HEK293 (cell line): Measurements from ENCODE around the gene CXXC1.

Experiments used
- EGR2 ChIP-seq: fragments of 450-650 bp; formaldehyde crosslinking; IDR thresholded peaks from 2 replicates; pipeline ENCODE4 v1.5.1; 2016; ENCODE audit warnings: low read depth, missing biosample characterization, missing genetic modification characterization
- FEZF1 ChIP-seq: fragments of 450-650 bp; formaldehyde crosslinking; IDR thresholded peaks from 2 replicates; pipeline ENCODE4 v1.5.1; 2016; ENCODE audit warnings: missing biosample characterization, missing genetic modification characterization
- MZF1 ChIP-seq: fragments of 450-650 bp; formaldehyde crosslinking; IDR thresholded peaks from 2 replicates; pipeline ENCODE4 v1.5.1; 2017; ENCODE audit warnings: missing biosample characterization, missing genetic modification characterization, borderline replicate concordance
- OSR2 ChIP-seq: fragments of 450-650 bp; formaldehyde crosslinking; IDR thresholded peaks from 2 replicates; pipeline ENCODE4 v1.5.1; 2016; ENCODE audit warnings: missing biosample characterization, missing genetic modification characterization
- OVOL3 ChIP-seq: fragments of 450-650 bp; formaldehyde crosslinking; IDR thresholded peaks from 2 replicates; pipeline ENCODE4 v1.5.1; 2016; ENCODE audit warnings: missing biosample characterization, missing genetic modification characterization
- RBAK ChIP-seq: fragments of 450-650 bp; formaldehyde crosslinking; IDR thresholded peaks from 2 replicates; pipeline ENCODE4 v1.5.1; 2016; ENCODE audit warnings: missing biosample characterization, missing genetic modification characterization
- ZBTB49 ChIP-seq: fragments of 450-650 bp; formaldehyde crosslinking; IDR thresholded peaks from 2 replicates; pipeline ENCODE4 v1.5.1; 2016; ENCODE audit warnings: missing biosample characterization, missing genetic modification characterization, low read depth
- ZBTB7A ChIP-seq: fragments of 450-650 bp; formaldehyde crosslinking; IDR thresholded peaks from 2 replicates; pipeline ENCODE4 v1.5.1; 2016; ENCODE audit warnings: low read depth, missing biosample characterization, missing genetic modification characterization
- ZFHX2 ChIP-seq: fragments of 450-650 bp; formaldehyde crosslinking; conservative IDR thresholded peaks from 2 replicates; pipeline ENCODE4 v1.5.1; 2016; ENCODE audit warnings: missing biosample characterization, missing genetic modification characterization
- ZFP37 ChIP-seq: fragments of 450-650 bp; formaldehyde crosslinking; IDR thresholded peaks from 2 replicates; pipeline ENCODE4 v1.5.1; 2016; ENCODE audit warnings: missing biosample characterization, missing genetic modification characterization
- ZNF132 ChIP-seq: fragments of 450-650 bp; formaldehyde crosslinking; IDR thresholded peaks from 2 replicates; pipeline ENCODE4 v1.5.1; 2017; ENCODE audit warnings: missing biosample characterization, missing genetic modification characterization, borderline replicate concordance
- ZNF16 ChIP-seq: fragments of 450-650 bp; formaldehyde crosslinking; IDR thresholded peaks from 2 replicates; pipeline ENCODE4 v1.5.1; 2016; ENCODE audit warnings: low read depth, missing biosample characterization, missing genetic modification characterization
- ZNF2 ChIP-seq: fragments of 450-650 bp; formaldehyde crosslinking; IDR thresholded peaks from 2 replicates; pipeline ENCODE4 v1.5.1; 2016; ENCODE audit warnings: missing biosample characterization, missing genetic modification characterization
- ZNF280D ChIP-seq: fragments of 450-650 bp; formaldehyde crosslinking; IDR thresholded peaks from 2 replicates; pipeline ENCODE4 v1.5.1; 2016; ENCODE audit warnings: missing biosample characterization, missing genetic modification characterization
- ZNF548 ChIP-seq: fragments of 450-650 bp; formaldehyde crosslinking; IDR thresholded peaks from 2 replicates; pipeline ENCODE4 v1.5.1; 2016; ENCODE audit warnings: missing biosample characterization, missing genetic modification characterization
- ZNF596 ChIP-seq: fragments of 450-650 bp; IDR thresholded peaks from 2 replicates; pipeline ENCODE4 v1.5.0; 2018; ENCODE audit warnings: missing biosample characterization, mild to moderate bottlenecking, missing genetic modification characterization, moderate library complexity
- ZNF600 ChIP-seq: fragments of 450-650 bp; formaldehyde crosslinking; IDR thresholded peaks from 2 replicates; pipeline ENCODE4 v1.5.1; 2016; ENCODE audit warnings: missing biosample characterization, missing genetic modification characterization
- ZNF610 ChIP-seq: fragments of 450-650 bp; formaldehyde crosslinking; IDR thresholded peaks from 2 replicates; pipeline ENCODE4 v1.5.1; 2016; ENCODE audit warnings: missing biosample characterization, missing genetic modification characterization, borderline replicate concordance
- ZNF639 ChIP-seq: fragments of 450-650 bp; formaldehyde crosslinking; IDR thresholded peaks from 2 replicates; pipeline ENCODE4 v1.5.1; 2016; ENCODE audit warnings: missing biosample characterization, missing genetic modification characterization
- ZNF692 ChIP-seq: fragments of 450-650 bp; formaldehyde crosslinking; IDR thresholded peaks from 2 replicates; pipeline ENCODE4 v1.5.1; 2016; ENCODE audit warnings: missing biosample characterization, missing genetic modification characterization
- ZNF785 ChIP-seq: fragments of 450-650 bp; formaldehyde crosslinking; IDR thresholded peaks from 2 replicates; pipeline ENCODE4 v1.5.1; 2016; ENCODE audit warnings: missing biosample characterization, missing genetic modification characterization
- ZNF837 ChIP-seq: fragments of 450-650 bp; formaldehyde crosslinking; IDR thresholded peaks from 2 replicates; pipeline ENCODE4 v1.5.1; 2016; ENCODE audit warnings: missing biosample characterization, missing genetic modification characterization
- ZSCAN5A ChIP-seq: fragments of 450-650 bp; formaldehyde crosslinking; IDR thresholded peaks from 2 replicates; pipeline ENCODE4 v1.5.1; 2016; ENCODE audit warnings: missing biosample characterization, missing genetic modification characterization
- TF ChIP-seq, protein P1 (sequence below): fragments of 450-650 bp; formaldehyde crosslinking; IDR thresholded peaks from 2 replicates; pipeline ENCODE4 v1.5.1; 2016; ENCODE audit warnings: missing biosample characterization, missing genetic modification characterization
- TF ChIP-seq, protein P2 (sequence below): fragments of 450-650 bp; formaldehyde crosslinking; IDR thresholded peaks from 2 replicates; pipeline ENCODE4 v1.5.1; 2017; ENCODE audit warnings: missing biosample characterization, missing genetic modification characterization
- TF ChIP-seq, protein P3 (sequence below): fragments of 450-650 bp; formaldehyde crosslinking; IDR thresholded peaks from 2 replicates; pipeline ENCODE4 v1.5.1; 2017; ENCODE audit warnings: missing biosample characterization, missing genetic modification characterization

The CXXC1 gene

GRCh38 chr18:50281295-50281971 lies 6.1 kb downstream of the CXXC1 start, which contains the start of gene MBD1 (continued):
- TF ChIP-seq ZNF610 (tag by site-specific recombination) (peak; percentile 97), ZNF596 (tag by site-specific recombination) (no peak), ZNF692 (tag by site-specific recombination) (peak; percentile 85), ZNF600 (tag by site-specific recombination) (peak; percentile 84), ZNF837 (tag by site-specific recombination) (no peak), ZBTB7A (tag by site-specific recombination) (peak; percentile 72; the same call in 1 of the 2 replicates), ZFP37 (tag by site-specific recombination) (peak; percentile 99), ZNF639 (0 out of 2 replicates have a peak, but pooled peaks have one; percentile 47), EGR2 (tag by site-specific recombination) (peak; percentile 96), FEZF1 (tag by site-specific recombination) (no peak), ZNF785 (tag by site-specific recombination) (peak; percentile 64; the same call in 1 of the 2 replicates), ZBTB49 (tag by site-specific recombination) (no peak), ZFHX2 (tag by site-specific recombination) (peak; percentile 98), ZNF132 (tag by site-specific recombination) (no peak), ZNF2 (peak; percentile 68; the same call in 1 of the 2 replicates), ZNF16 (tag by site-specific recombination) (no peak), ZSCAN5A (0 out of 2 replicates have a peak, but pooled peaks have one; percentile 84), OSR2 (tag by site-specific recombination) (peak; percentile 93), ZNF548 (tag by site-specific recombination) (peak; percentile 26; the same call in 1 of the 2 replicates), RBAK (tag by site-specific recombination) (no peak), ZNF280D (tag by site-specific recombination) (peak; percentile 90), MZF1 (tag by site-specific recombination) (no peak), OVOL3 (tag by site-specific recombination) (peak; percentile 73; the same call in 1 of the 2 replicates)
- TF ChIP-seq, protein P1, sequence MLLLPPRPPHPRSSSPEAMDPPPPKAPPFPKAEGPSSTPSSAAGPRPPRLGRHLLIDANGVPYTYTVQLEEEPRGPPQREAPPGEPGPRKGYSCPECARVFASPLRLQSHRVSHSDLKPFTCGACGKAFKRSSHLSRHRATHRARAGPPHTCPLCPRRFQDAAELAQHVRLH (tag by site-specific recombination), result peak; percentile 87
- TF ChIP-seq, protein P2, sequence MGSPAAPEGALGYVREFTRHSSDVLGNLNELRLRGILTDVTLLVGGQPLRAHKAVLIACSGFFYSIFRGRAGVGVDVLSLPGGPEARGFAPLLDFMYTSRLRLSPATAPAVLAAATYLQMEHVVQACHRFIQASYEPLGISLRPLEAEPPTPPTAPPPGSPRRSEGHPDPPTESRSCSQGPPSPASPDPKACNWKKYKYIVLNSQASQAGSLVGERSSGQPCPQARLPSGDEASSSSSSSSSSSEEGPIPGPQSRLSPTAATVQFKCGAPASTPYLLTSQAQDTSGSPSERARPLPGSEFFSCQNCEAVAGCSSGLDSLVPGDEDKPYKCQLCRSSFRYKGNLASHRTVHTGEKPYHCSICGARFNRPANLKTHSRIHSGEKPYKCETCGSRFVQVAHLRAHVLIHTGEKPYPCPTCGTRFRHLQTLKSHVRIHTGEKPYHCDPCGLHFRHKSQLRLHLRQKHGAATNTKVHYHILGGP, result peak; percentile 59; the same call in 1 of the 2 replicates
- TF ChIP-seq, protein P3, sequence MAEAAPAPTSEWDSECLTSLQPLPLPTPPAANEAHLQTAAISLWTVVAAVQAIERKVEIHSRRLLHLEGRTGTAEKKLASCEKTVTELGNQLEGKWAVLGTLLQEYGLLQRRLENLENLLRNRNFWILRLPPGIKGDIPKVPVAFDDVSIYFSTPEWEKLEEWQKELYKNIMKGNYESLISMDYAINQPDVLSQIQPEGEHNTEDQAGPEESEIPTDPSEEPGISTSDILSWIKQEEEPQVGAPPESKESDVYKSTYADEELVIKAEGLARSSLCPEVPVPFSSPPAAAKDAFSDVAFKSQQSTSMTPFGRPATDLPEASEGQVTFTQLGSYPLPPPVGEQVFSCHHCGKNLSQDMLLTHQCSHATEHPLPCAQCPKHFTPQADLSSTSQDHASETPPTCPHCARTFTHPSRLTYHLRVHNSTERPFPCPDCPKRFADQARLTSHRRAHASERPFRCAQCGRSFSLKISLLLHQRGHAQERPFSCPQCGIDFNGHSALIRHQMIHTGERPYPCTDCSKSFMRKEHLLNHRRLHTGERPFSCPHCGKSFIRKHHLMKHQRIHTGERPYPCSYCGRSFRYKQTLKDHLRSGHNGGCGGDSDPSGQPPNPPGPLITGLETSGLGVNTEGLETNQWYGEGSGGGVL (tag by site-specific recombination), result peak; percentile 79
